Endothelial cell of umbilical vein (primary cell): Measurements from ENCODE around the gene LRCH1. TPM values are rescaled to one million over a fixed set of nuclear protein-coding genes. Genes with fewer than 3 reads are reported as not detected.

Source experiments
- BruUV-seq: library from RNA; stranded (reverse); fragments of 400-500 nt; replicated peaks from 2 replicates; lab custom pipeline; 2021; lab: Mats Ljungman, UMichigan
- CTCF ChIA-PET: fragments of 300-600, 350-600 bp; sonication (Branson Sonifier 250); formaldehyde crosslinking; loops from one replicate; lab custom pipeline; 2021; ENCODE audit warnings: antibody characterized with exemption, inconsistent platforms; lab: Charles Lee
- POLR2A ChIA-PET: fragments of 300-600, 350-600 bp; sonication (Branson Sonifier 250); formaldehyde crosslinking; loops from one replicate; lab custom pipeline; 2021; ENCODE audit warnings: antibody characterized with exemption, inconsistent platforms; lab: Charles Lee
- DNase-seq: peaks from one replicate; pipeline ENCODE4 v3.0.0-alpha.2; 2011; ENCODE audit warnings: low read depth, low spot score
- FAIRE-seq: peaks from 2 replicates; lab custom pipeline; 2011; peaks lifted over from hg19 to GRCh38; lab: Jason Lieb, UNC
- H2AFZ ChIP-seq: 2 replicates; pipeline ENCODE4 v1.6.0; 2012; ENCODE audit warnings: low read depth, low read length, control low read depth, inconsistent platforms
- H3K27ac ChIP-seq: 2 replicates; pipeline ENCODE4 v1.5.1; 2011; ENCODE audit warnings: low read depth, mild to moderate bottlenecking, control low read depth, low read length, moderate library complexity; ENCODE audit not compliant: insufficient read depth
- H3K27me3 ChIP-seq, 2 experiments: 2 replicates each; pipeline versions ENCODE4 v1.6.0 to v1.6.1; 2011; ENCODE audit warnings: low read length in 2 of 2, mixed read lengths in 1 of 2; ENCODE audit not compliant: control insufficient read depth in 2 of 2, insufficient read depth in 2 of 2
- H3K36me3 ChIP-seq, 2 experiments: 2 replicates in 1 of 2; 3 replicates in 1 of 2; pipeline ENCODE4 v1.5.1; 2011; ENCODE audit warnings: low read length in 2 of 2, mild to moderate bottlenecking in 1 of 2, moderate library complexity in 1 of 2; ENCODE audit not compliant: control insufficient read depth in 2 of 2, insufficient read depth in 2 of 2; ENCODE audit errors: extremely low read depth in 1 of 2
- H3K4me1 ChIP-seq: 3 replicates; pipeline ENCODE4 v1.5.1; 2011; ENCODE audit warnings: mild to moderate bottlenecking, low read length; ENCODE audit not compliant: control insufficient read depth, insufficient read depth; ENCODE audit errors: extremely low read depth
- H3K4me2 ChIP-seq: 2 replicates; pipeline ENCODE4 v1.6.1; 2011; ENCODE audit warnings: low read length, control low read depth, mixed read lengths; ENCODE audit not compliant: insufficient read depth
- H3K4me3 ChIP-seq, 3 experiments: fragments of 200-600 bp in 1 of 3; sonication (generic), shearing (Covaris generic) in 1 of 3; replicated peaks in 1 of 3; 2 replicates each; pipeline ENCODE4 v1.5.1; 2011 to 2016; ENCODE audit warnings: control low read depth in 3 of 3, low read length in 3 of 3, mild to moderate bottlenecking in 2 of 3, inconsistent platforms in 1 of 3, low read depth in 1 of 3, moderate library complexity in 1 of 3; ENCODE audit not compliant: insufficient read depth in 1 of 3
- H3K79me2 ChIP-seq: 2 replicates; pipeline ENCODE4 v1.6.0; 2012; ENCODE audit warnings: low read length, inconsistent platforms; ENCODE audit not compliant: control insufficient read depth, insufficient read depth
- H3K9ac ChIP-seq: replicated peaks from 2 replicates; pipeline ENCODE3; 2011; ENCODE audit warnings: low read length, control low read depth; ENCODE audit not compliant: insufficient read depth; ENCODE audit errors: extremely low read depth
- H3K9me1 ChIP-seq: replicated peaks from 3 replicates; pipeline ENCODE4 v1.6.0; 2011; ENCODE audit warnings: mild to moderate bottlenecking, low read length; ENCODE audit not compliant: control insufficient read depth, insufficient read depth; ENCODE audit errors: extremely low read depth
- H3K9me3 ChIP-seq: replicated peaks from 2 replicates; pipeline ENCODE4 v1.5.1; 2012; ENCODE audit warnings: low read length, inconsistent platforms; ENCODE audit not compliant: control insufficient read depth, insufficient read depth
- H4K20me1 ChIP-seq: replicated peaks from 2 replicates; pipeline ENCODE3; 2011; ENCODE audit warnings: mild to moderate bottlenecking, low read length; ENCODE audit not compliant: control insufficient read depth, insufficient read depth; ENCODE audit errors: extremely low read depth
- CTCF ChIP-seq, 2 donors: IDR thresholded peaks; 1 replicate in 1 of 2; 2 replicates in 1 of 2; pipeline ENCODE4 v1.5.1; 2011; ENCODE audit warnings: low read length in 2 of 2, mild to moderate bottlenecking in 2 of 2, moderate library complexity in 2 of 2, control low read depth in 1 of 2, inconsistent platforms in 1 of 2, low read depth in 1 of 2; ENCODE audit not compliant: insufficient read depth in 1 of 2; ENCODE audit errors: extremely low read depth in 1 of 2
- EZH2 ChIP-seq: IDR thresholded peaks from 2 replicates; pipeline ENCODE4 v1.6.1; 2012; ENCODE audit warnings: borderline replicate concordance, low read depth, mild to moderate bottlenecking, moderate library complexity, low read length, inconsistent platforms; ENCODE audit not compliant: severe bottlenecking
- FOS ChIP-seq: IDR thresholded peaks from 2 replicates; pipeline ENCODE4 v1.6.1; 2011; ENCODE audit warnings: mild to moderate bottlenecking, low read length, moderate library complexity, borderline replicate concordance; ENCODE audit not compliant: insufficient read depth
- GATA2 ChIP-seq: IDR thresholded peaks from 2 replicates; pipeline ENCODE4 v1.7.0; 2011; ENCODE audit warnings: low read depth, mild to moderate bottlenecking, moderate library complexity, mixed read lengths, low read length; ENCODE audit not compliant: insufficient read length, insufficient read depth
- JUN ChIP-seq: IDR thresholded peaks from 2 replicates; pipeline ENCODE4 v1.6.1; 2011; ENCODE audit warnings: borderline replicate concordance, low read depth; ENCODE audit not compliant: insufficient read length, insufficient read depth
- MAX ChIP-seq: IDR thresholded peaks from 2 replicates; pipeline ENCODE4 v1.6.1; 2011; ENCODE audit not compliant: insufficient read depth, insufficient read length
- MYC ChIP-seq: IDR thresholded peaks from one replicate; pipeline ENCODE4 v1.6.1; 2011; ENCODE audit warnings: mild to moderate bottlenecking, low read depth, low read length
- POLR2A ChIP-seq: IDR thresholded peaks from 2 replicates; pipeline ENCODE4 v1.6.1; 2012; ENCODE audit warnings: low read depth, mild to moderate bottlenecking, control low read depth, low read length
- POLR2AphosphoS5 ChIP-seq: IDR thresholded peaks from 2 replicates; pipeline ENCODE4 v1.6.1; 2012; ENCODE audit warnings: low read depth, mild to moderate bottlenecking, control low read depth, low read length, moderate library complexity; ENCODE audit not compliant: insufficient read depth
- dilution Hi-C: fragments of 300-500 bp; cut with MboI; formaldehyde crosslinking; loops from one replicate; pipeline ENCODE4 v1.15.0; 2019; ENCODE audit warnings: low sequenced_read_pairs; ENCODE audit not compliant: extremely low pct_ligation_motif_present
- intact Hi-C: fragments of 100-400 bp; cut with micrococcal nuclease; formaldehyde crosslinking; loops from one replicate; pipeline ENCODE4 v1.10.0; 2022
- polyA plus RNA-seq, 4 experiments: library from polyadenylated mRNA; depleted of rRNA in 3 of 4; stranded (reverse) in 3 of 4; unstranded in 1 of 4; fragments of >200 nt; gene quantifications; 2 replicates each; pipeline versions ENCODE4 v1.2.1 to v1.2.3, GENCODE V29; 2011 to 2012; ENCODE audit warnings: missing spikeins in 1 of 4
- total RNA-seq: library from RNA; stranded (reverse); gene quantifications from 2 replicates; pipeline ENCODE4 v1.2.3, GENCODE V29; 2021

The LRCH1 gene
- total and polyA plus RNA-seq, 2 donors (not counting 3 experiments of a cell fraction or from before 2014, with no cell fraction given), result 5.4 to 16.5 TPM

GRCh38 chr13:46575818-46576221 lies 22.9 kb downstream of the LRCH1 start:
- Histone ChIP-seq H3K79me2 (peaks cover 24% of the 10 kb centered on the region), H2AFZ (no peak overlapping the region), H3K9ac (no peak overlapping the region), H4K20me1 (peaks cover 3% of the 10 kb centered on the region), H3K9me3 (no peaks in the 10 kb centered on the region), H3K27me3 (no peaks in the 10 kb centered on the region), H3K4me2 (no peak overlapping the region), H3K9me1 (no peaks in the 10 kb centered on the region), H3K27ac (no peak overlapping the region), H3K4me1 (no peaks in the 10 kb centered on the region), H3K4me3 (no peak overlapping the region), H3K36me3 (no peaks in the 10 kb centered on the region)
- no peak for TF ChIP-seq GATA2
- TF ChIP-seq POLR2AphosphoS5, result no peak
- TF ChIP-seq EZH2, result no peak
- TF ChIP-seq MYC, result no peak
- TF ChIP-seq JUN, result no peak
- no peak for TF ChIP-seq FOS
- TF ChIP-seq CTCF (IDR thresholded peaks at IDR 0.05; ENCODE audit: extremely low read depth in 1 of 2, insufficient read depth in 1 of 2, low read depth in 1 of 2, low read length in 2 of 2), result no peak
- TF ChIP-seq POLR2A, result no peak
- no peak for TF ChIP-seq MAX
- intact Hi-C loops, result no loop called here
- CTCF ChIA-PET, result interaction anchor here (1.2 to 1.5 kb wide), 3 partner anchors 8 to 145 kb away, joined by 3 to 5 read pairs (median 3); no protein-coding TSS in a partner anchor
- FAIRE-seq (no peak), DNase-seq (no peak)
- no TSS peak for BruUV-seq
- POLR2A ChIA-PET, result no interaction called here
- dilution Hi-C loops, result no loop called here
